Ureter (tissue), 1 donor: ENCODE data around the gene SEC14L5. TPM values are rescaled to one million over a fixed set of nuclear protein-coding genes. Genes with fewer than 3 reads are reported as not detected.
"Not testable (repeated sequence)": the region's sequence is repeated elsewhere in the genome, so short reads cannot be mapped to it uniquely, and the experiment has no call there.

Source experiments
- DNase-seq: peaks from one replicate; pipeline ENCODE4 v3.0.0-alpha.2; 2020; ENCODE audit warnings: low spot score
- total RNA-seq: library from RNA; stranded (reverse); gene quantifications from one replicate; pipeline ENCODE4 v1.2.4, GENCODE V29; 2023
- donor health status: DM: yes; HTN: yes; CAD: no.

The SEC14L5 gene
- total RNA-seq, 1 donor from 2014 or later, result not detected

- DNase-seq, result no peak
Measured at GRCh38 chr16:5036228-5037156, 78.4 kb downstream of the SEC14L5 start.

GRCh38 chr16:5040451-5040850 is 82.3 kb downstream of the SEC14L5 start:
- DNase-seq, result no peak

GRCh38 chr16:5041600-5042133 is 83.5 kb downstream of the SEC14L5 start:
- DNase-seq, result no peak

GRCh38 chr16:5042574-5043171 is 84.5 kb downstream of the SEC14L5 start:
- no peak for DNase-seq

- no peak for DNase-seq
Measured at GRCh38 chr16:5044011-5044540, 85.9 kb downstream of the SEC14L5 start.

DNA sequence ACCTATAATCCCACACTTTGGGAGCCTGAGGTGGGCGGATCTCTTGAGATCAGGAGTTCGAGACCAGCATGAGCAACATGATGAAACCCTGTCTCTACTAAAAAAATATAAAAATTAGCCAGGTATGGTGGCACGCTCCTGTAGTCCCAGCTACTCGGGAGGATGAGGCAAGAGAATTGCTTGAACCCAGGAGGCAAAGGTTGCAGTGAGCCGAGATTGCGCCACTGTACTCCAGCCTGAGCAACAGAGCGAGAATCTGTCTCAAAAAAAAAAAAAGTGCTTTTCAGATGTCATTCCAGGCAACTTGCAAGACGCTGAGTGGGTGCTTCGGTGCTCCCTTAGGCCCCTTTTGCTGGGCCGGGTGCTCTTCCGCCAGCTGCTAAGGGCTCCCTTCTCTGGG is 86.5 kb downstream of the SEC14L5 start:
- DNase-seq, result not testable (repeated sequence)

DNA sequence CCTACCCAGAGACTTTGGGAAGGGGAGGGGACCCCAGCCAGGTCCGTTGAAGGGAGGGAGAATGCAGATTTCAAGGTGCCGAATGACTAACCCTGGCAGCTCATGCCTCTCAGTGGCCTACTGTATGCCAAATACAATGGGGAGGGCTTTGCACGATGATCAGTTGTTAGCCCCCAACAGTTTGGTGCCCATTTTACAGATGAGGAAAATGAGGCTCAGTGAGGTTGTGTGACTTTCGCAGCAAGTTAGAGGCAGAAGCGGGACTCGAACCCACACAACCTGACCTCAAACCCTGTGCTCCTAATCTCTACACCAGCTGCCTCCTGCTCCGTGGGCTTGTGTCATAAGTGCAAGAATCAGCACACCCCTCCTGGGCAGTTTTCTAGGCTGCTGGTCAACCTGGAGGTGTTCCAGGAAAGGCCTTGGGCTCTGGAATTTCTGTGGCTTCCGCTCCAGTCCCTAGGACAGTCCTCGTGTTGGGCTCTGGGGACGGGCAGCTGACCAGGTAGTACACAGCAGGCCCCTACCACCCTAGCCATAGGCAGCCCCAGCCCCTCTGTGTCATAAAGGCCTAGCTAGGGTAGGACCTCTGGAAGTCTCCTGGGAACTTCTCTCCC is 87.5 kb downstream of the SEC14L5 start:
- no peak for DNase-seq

GRCh38 chr16:5046914-5047313 is 88.8 kb downstream of the SEC14L5 start:
- no peak for DNase-seq

DNA sequence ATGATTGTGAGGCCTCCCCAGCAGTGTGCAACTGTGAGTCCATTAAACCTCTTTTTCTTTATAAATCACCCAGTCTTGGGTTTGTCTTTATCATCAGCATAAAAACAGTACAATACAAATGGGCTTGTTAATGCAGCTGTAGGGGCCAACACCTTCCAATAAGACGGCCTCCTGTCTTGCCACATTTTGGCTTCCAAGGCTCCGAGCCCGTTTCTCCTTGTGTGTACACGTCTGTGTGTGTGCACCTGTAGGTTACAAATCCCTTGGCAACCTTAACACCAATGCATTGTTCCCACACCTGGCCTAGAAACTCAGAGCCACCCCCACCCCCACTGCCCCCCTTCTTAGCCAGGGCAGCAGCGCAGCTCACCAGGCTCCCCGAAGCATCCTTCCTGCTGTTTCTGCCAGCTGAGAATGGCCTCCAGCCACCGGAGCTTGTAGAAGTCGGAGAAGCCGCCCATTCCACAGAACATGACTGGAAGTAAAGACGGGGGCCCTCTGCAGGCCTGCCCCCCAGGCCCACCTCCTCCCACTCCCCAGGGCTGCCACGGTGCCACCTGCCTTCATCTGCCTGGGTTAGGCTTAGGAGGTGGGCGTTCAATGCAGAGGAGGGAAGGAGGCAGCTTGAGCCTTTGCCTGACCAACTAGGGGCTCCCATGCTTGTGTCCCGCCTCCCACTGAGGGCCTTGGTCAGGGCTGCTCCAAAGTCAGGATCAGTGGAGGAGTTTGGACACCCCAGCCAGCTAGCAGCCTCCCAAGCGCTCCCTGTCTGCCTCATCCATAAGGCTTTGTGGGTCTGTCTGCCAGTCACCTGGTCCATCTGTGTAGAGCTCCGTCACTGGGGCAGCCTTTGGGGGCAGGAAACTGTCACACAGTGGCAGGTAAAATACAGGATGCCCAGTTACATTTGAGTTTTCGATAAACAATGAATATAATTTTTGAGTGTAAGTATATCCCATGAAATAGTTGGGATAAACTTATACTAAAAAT is 97.0 kb downstream of the SEC14L5 start:
- DNase-seq, result no peak

- no peak for DNase-seq
Measured at GRCh38 chr16:5056352-5056751, 98.2 kb downstream of the SEC14L5 start.

GRCh38 chr16:5058476-5058875 is 100.3 kb downstream of the SEC14L5 start:
- DNase-seq, result no peak

DNA sequence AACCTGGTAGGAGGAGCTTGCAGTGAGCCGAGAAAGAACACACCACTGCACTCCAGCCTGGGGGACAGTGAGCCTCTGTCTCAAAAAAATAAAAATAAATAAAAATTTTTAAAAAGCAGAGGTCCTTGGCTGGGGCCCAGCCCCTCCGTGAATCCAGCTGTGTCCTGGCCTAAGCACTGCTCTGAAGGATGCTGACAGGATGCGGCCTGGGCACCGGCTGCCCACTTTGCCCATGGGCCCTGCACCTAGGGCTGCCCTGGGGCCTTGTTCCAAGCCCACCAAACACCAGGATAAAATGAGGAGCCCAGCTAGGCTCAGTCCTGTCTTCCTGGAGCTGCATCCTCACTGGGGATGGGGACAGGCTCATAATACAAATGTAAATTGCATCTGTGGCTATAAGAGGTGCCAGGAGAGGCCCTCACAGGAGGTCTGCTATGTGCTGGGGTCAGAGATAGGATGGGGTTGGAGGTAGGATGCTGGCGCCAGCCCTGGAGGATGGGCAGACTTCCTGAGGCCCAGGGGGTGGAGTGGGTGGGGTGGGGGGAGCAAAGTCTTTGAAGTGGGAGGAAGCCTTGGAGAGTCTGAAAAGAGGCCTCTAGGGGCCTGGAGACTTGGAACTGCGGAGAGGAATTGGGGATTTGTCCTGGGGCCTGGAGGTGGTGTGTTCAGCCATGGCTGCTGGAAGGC is 101.4 kb downstream of the SEC14L5 start:
- no peak for DNase-seq

- DNase-seq, result no peak
Measured at GRCh38 chr16:5060073-5060641, 102.0 kb downstream of the SEC14L5 start.

- no peak for DNase-seq
Measured at GRCh38 chr16:5062051-5062450, 103.9 kb downstream of the SEC14L5 start.

- DNase-seq, result no peak
Measured at GRCh38 chr16:5062790-5063765, 104.9 kb downstream of the SEC14L5 start.

GRCh38 chr16:5064915-5065314 is 106.8 kb downstream of the SEC14L5 start:
- DNase-seq, result no peak

- DNase-seq, result no peak
Measured at GRCh38 chr16:5065326-5065725, 107.2 kb downstream of the SEC14L5 start.

DNA sequence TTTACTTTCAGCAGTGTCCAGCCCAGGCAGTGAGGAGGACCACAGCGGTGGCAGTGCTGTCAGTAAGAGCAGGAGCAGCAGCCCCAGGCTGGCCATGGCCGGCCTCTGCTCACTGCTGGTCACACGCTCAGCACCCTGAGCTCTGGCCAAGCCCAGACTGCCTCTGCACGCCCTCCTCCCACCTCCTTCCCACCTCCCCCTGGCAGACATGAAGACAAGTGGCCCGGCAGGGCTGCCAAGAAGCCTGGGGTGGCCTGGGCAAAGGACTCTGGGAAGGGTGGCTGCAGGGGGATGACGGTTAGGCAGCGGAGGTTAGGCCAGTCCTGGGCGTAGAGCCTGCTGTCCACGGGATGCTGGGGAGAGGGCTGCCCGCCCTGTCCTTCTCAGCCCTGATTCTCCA is 107.7 kb downstream of the SEC14L5 start, which contains the start of gene C16orf89:
Gene C16orf89, minus strand, starts transcription at position 144 of the 400 bp plus-strand sequence. Its CDS starts 48 bp downstream, at position 96.
- DNase-seq, result peak; percentile 55

DNA sequence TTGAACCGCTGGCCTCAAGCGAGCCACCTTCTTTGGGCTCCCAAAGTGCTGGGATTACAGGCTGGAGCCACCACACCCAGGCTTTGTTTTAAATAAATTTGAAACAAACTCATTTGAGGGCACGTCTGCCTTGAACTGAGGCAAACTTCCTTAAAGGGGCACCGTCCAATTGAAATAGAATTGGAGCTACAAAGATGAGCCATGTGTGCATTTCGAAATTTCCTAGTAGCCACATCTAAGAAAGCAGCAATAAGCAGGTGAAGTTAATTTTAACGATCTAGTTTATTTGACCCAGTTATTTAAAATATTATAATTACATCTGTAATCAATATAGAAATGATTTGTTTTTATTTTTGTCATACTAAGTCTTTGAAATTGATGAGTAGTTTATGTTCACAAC is 108.4 kb downstream of the SEC14L5 start:
- no peak for DNase-seq
